B cell (primary cell): Measurements from ENCODE around the gene TBC1D10A. TPM values are rescaled to one million over a fixed set of nuclear protein-coding genes. Genes with fewer than 3 reads are reported as not detected.

ENCODE experiments used
- ATAC-seq: fragments of 200-7000 bp; cut with Tn5 transposase; one replicate; pipeline ENCODE4 v1.10.0; 2021; ENCODE audit warnings: low read depth, mild to moderate bottlenecking, moderate number of reproducible peaks, moderate library complexity
- CTCF ChIA-PET: fragments of 350-600 bp; sonication (Branson Sonifier 250); formaldehyde crosslinking; loops from one replicate; lab custom pipeline; 2021; ENCODE audit warnings: antibody characterized with exemption, inconsistent platforms; lab: Charles Lee
- POLR2A ChIA-PET: fragments of 350-600 bp; sonication (Branson Sonifier 250); formaldehyde crosslinking; loops from one replicate; lab custom pipeline; 2021; ENCODE audit warnings: antibody characterized with exemption; lab: Charles Lee
- DNase-seq: peaks from one replicate; pipeline ENCODE4 v3.0.0; 2013
- H2AFZ ChIP-seq: 2 replicates; pipeline ENCODE4 v1.6.1; 2012; ENCODE audit warnings: mild to moderate bottlenecking, low read depth, low read length; ENCODE audit not compliant: insufficient read depth, poor library complexity, severe bottlenecking
- H3K27ac ChIP-seq, 2 donors: 1 replicate in 1 of 2; 2 replicates in 1 of 2; pipeline ENCODE4 v1.5.1; 2012 to 2013; ENCODE audit warnings: low read length in 2 of 2, mild to moderate bottlenecking in 2 of 2, moderate library complexity in 1 of 2
- H3K27me3 ChIP-seq, 4 experiments: fragments of 200-600 bp in 1 of 4; sonication (generic) in 1 of 4; replicated peaks in 1 of 4; 1 replicate in 2 of 4; 2 replicates in 2 of 4; pipeline versions ENCODE4 v1.6.1 to v1.7.0; 2013 to 2016; ENCODE audit warnings: low read length in 3 of 4, mild to moderate bottlenecking in 2 of 4, mixed read lengths in 1 of 4, moderate library complexity in 1 of 4; ENCODE audit not compliant: insufficient read depth in 4 of 4, control insufficient read depth in 3 of 4; ENCODE audit errors: control extremely low read depth in 1 of 4
- H3K36me3 ChIP-seq, 2 experiments: replicated peaks in 1 of 2; 1 replicate in 1 of 2; 2 replicates in 1 of 2; pipeline versions ENCODE4 v1.6.1 to v1.7.1; 2013; ENCODE audit warnings: low read length in 1 of 2; ENCODE audit not compliant: insufficient read depth in 2 of 2, control insufficient read depth in 1 of 2; ENCODE audit errors: control extremely low read depth in 1 of 2, extremely low read depth in 1 of 2
- H3K4me1 ChIP-seq, 2 donors: fragments of 200-600 bp in 1 of 2; sonication (generic) in 1 of 2; 1 replicate in 1 of 2; 2 replicates in 1 of 2; pipeline versions ENCODE4 v1.5.1 to v1.6.1; 2013 to 2017; ENCODE audit warnings: low read length in 2 of 2; ENCODE audit not compliant: control insufficient read depth in 2 of 2, insufficient read depth in 2 of 2
- H3K4me2 ChIP-seq: replicated peaks from 2 replicates; pipeline ENCODE3; 2012; ENCODE audit warnings: mild to moderate bottlenecking, low read depth, low read length; ENCODE audit not compliant: poor library complexity, severe bottlenecking
- H3K4me3 ChIP-seq, 5 experiments: fragments of 200-600 bp in 1 of 5; sonication (generic) in 1 of 5; 1 replicate in 3 of 5; 2 replicates in 2 of 5; pipeline versions ENCODE4 v1.5.1 to v1.7.0; 2011 to 2016; ENCODE audit warnings: low read length in 4 of 5, mild to moderate bottlenecking in 4 of 5, low read depth in 2 of 5, control low read depth in 1 of 5, moderate library complexity in 1 of 5; ENCODE audit not compliant: insufficient read depth in 1 of 5; ENCODE audit errors: control extremely low read depth in 1 of 5, extremely low read depth in 1 of 5
- H3K79me2 ChIP-seq: fragments of 200-600 bp; sonication (generic); one replicate; pipeline ENCODE4 v1.6.0; 2016; ENCODE audit warnings: low read length; ENCODE audit not compliant: control insufficient read depth, insufficient read depth
- H3K9ac ChIP-seq: fragments of 200-600 bp; sonication (generic); 2 replicates; pipeline ENCODE4 v1.6.1; 2017; ENCODE audit warnings: mild to moderate bottlenecking, low read length, moderate library complexity
- H3K9me3 ChIP-seq, 3 donors: one replicate each; pipeline versions ENCODE4 v1.6.1 to v1.7.1; 2013; ENCODE audit warnings: low read length in 2 of 3; ENCODE audit not compliant: control insufficient read depth in 2 of 3, insufficient read depth in 1 of 3; ENCODE audit errors: control extremely low read depth in 1 of 3
- H4K20me1 ChIP-seq: 2 replicates; pipeline ENCODE4 v1.6.0; 2012; ENCODE audit warnings: mild to moderate bottlenecking, low read length; ENCODE audit not compliant: insufficient read depth, control insufficient read depth, poor library complexity, severe bottlenecking
- H3K27ac Mint-ChIP-seq: one replicate; pipeline ENCODE4 v1.8.0; 2021; ENCODE audit warnings: mixed read lengths
- H3K27me3 Mint-ChIP-seq: one replicate; pipeline ENCODE4 v1.8.0; 2021; ENCODE audit warnings: mixed read lengths
- H3K4me1 Mint-ChIP-seq: one replicate; pipeline ENCODE4 v1.8.0; 2021; ENCODE audit warnings: mixed read lengths
- H3K4me3 Mint-ChIP-seq: one replicate; pipeline ENCODE4 v1.8.0; 2021; ENCODE audit warnings: mixed read lengths
- H3K9me3 Mint-ChIP-seq: one replicate; pipeline ENCODE4 v1.8.0; 2022; ENCODE audit warnings: mixed read lengths; ENCODE audit not compliant: insufficient read depth
- CTCF ChIP-seq: fragments of 200-600 bp; IDR thresholded peaks from one replicate; pipeline ENCODE4 v1.8.0; 2022; ENCODE audit warnings: antibody characterized with exemption, mild to moderate bottlenecking
- EZH2 ChIP-seq: IDR thresholded peaks from 2 replicates; pipeline ENCODE4 v1.6.1; 2012; ENCODE audit warnings: borderline replicate concordance, low read depth, mild to moderate bottlenecking, moderate library complexity, low read length; ENCODE audit not compliant: insufficient read depth, poor library complexity, severe bottlenecking
- WGBS: methylation state at CpG from one replicate; pipeline ENCODE4 v1.1.5; 2013; ENCODE audit warnings: missing lambda C conversion rate; ENCODE audit not compliant: insufficient coverage; 5-methylcytosine and 5-hydroxymethylcytosine counted together
- intact Hi-C: fragments of 100-400 bp; cut with micrococcal nuclease; formaldehyde crosslinking; loops from one replicate; pipeline ENCODE4 v1.10.0; 2022
- polyA plus RNA-seq: library from polyadenylated mRNA; depleted of rRNA; stranded (reverse); fragments of >200 nt; gene quantifications from 2 replicates; pipeline ENCODE4 v1.2.3, GENCODE V29; 2012
- total RNA-seq, 2 donors: library from RNA; stranded (reverse); fragments of 120-200 nt in 1 of 2; gene quantifications; 1 replicate in 1 of 2; 2 replicates in 1 of 2; pipeline versions ENCODE4 v1.2.3 to v1.2.4, GENCODE V29; 2013 to 2022

TBC1D10A gene
- total and polyA plus RNA-seq, 2 donors (not counting 1 experiment from before 2014, with no cell fraction given) = 45.2 to 58.4 TPM

- H3K9me3 ChIP-seq = no peaks in the 10 kb centered on the region
- H3K27me3 ChIP-seq = no peaks in the 10 kb centered on the region
- no peak for DNase-seq
- H3K79me2 ChIP-seq = peaks cover 98% of the 10 kb centered on the region
- peaks cover 79% of the 10 kb centered on the region for H4K20me1 ChIP-seq
- WGBS = 73% methylated on average over 2 of the region's 2 CpGs
- POLR2A ChIA-PET = no interaction called here
- Mint-ChIP-seq H3K27me3 (no peaks in the 10 kb centered on the region), H3K27ac (no peak overlapping the region), H3K9me3 (no peaks in the 10 kb centered on the region), H3K4me3 (no peak overlapping the region), H3K4me1 (peaks cover 76% of the 10 kb centered on the region)
- ATAC-seq = no peak
- H3K4me3 ChIP-seq = no peak overlapping the region
- H2AFZ ChIP-seq = no peak overlapping the region
- H3K36me3 ChIP-seq = peaks cover 0 to 32% of the 10 kb centered on the region in 2 experiments
- H3K27ac ChIP-seq = no peak overlapping the region
- peaks cover 28 to 52% of the 10 kb centered on the region in 2 donors for H3K4me1 ChIP-seq
- intact Hi-C loops = no loop called here
- no peak overlapping the region for H3K9ac ChIP-seq
- TF ChIP-seq EZH2 = no peak
- no peak for TF ChIP-seq CTCF
- H3K4me2 ChIP-seq = no peak overlapping the region
- CTCF ChIA-PET = interaction anchor here (0.9 to 5.3 kb wide), 3 partner anchors 21 to 33 kb away, joined by 3 to 31 read pairs (median 3); partner anchors contain the start of gene CASTOR1
These were observed 5.3 kb downstream of the TBC1D10A start for GRCh38 chr22:30321461-30321860.

GRCh38 chr22:30320021-30320556, 6.7 kb downstream of the TBC1D10A start:
- Histone ChIP-seq H3K27me3 (no peaks in the 10 kb centered on the region), H4K20me1 (peaks cover 67% of the 10 kb centered on the region), H3K4me2 (no peak overlapping the region), H3K9ac (no peak overlapping the region), H2AFZ (no peak overlapping the region), H3K4me3 (no peak overlapping the region), H3K4me1 (peaks cover 33 to 54% of the 10 kb centered on the region in 2 donors), H3K9me3 (no peaks in the 10 kb centered on the region), H3K36me3 (peaks cover 0 to 41% of the 10 kb centered on the region in 2 experiments), H3K27ac (no peak overlapping the region), H3K79me2 (peaks cover 98% of the 10 kb centered on the region)
- Mint-ChIP-seq H3K4me1 (peaks cover 77% of the 10 kb centered on the region), H3K27me3 (no peaks in the 10 kb centered on the region), H3K27ac (no peak overlapping the region), H3K4me3 (no peak overlapping the region), H3K9me3 (no peaks in the 10 kb centered on the region)
- TF ChIP-seq EZH2 = no peak
- no peak for TF ChIP-seq CTCF
- DNase-seq (no peak), ATAC-seq (no peak)
- CTCF ChIA-PET = no interaction called here
- WGBS = 100% methylated on average over 3 of the region's 3 CpGs
- POLR2A ChIA-PET = no interaction called here
- intact Hi-C loops = no loop called here
